Activated T-helper 17 cell treated with anti-CD3 and anti-CD28 coated beads, Interleukin-2, amount 50 U/mL, for 72 hours (primary cell): Measurements from ENCODE around the gene PPP4R2. TPM values are rescaled to one million over a fixed set of nuclear protein-coding genes. Genes with fewer than 3 reads are reported as not detected.

Experiments used
- ATAC-seq: fragments of 150-1000 bp; cut with Tn5 transposase; replicated peaks from 2 replicates; pipeline ENCODE4 v1.10.0; 2021; ENCODE audit warnings: mild to moderate bottlenecking, moderate library complexity
- H3K27ac Mint-ChIP-seq: one replicate; pipeline ENCODE4 v1.8.0; 2022; ENCODE audit warnings: mixed read lengths
- H3K27me3 Mint-ChIP-seq: one replicate; pipeline ENCODE4 v1.8.0; 2022; ENCODE audit warnings: mixed read lengths
- H3K36me3 Mint-ChIP-seq: one replicate; pipeline ENCODE4 v1.8.0; 2022; ENCODE audit warnings: low read depth, mild to moderate bottlenecking, mixed read lengths
- H3K4me1 Mint-ChIP-seq: one replicate; pipeline ENCODE4 v1.8.0; 2022; ENCODE audit warnings: mixed read lengths
- H3K4me3 Mint-ChIP-seq: one replicate; pipeline ENCODE4 v1.8.0; 2022; ENCODE audit warnings: mild to moderate bottlenecking, mixed read lengths
- H3K9me3 Mint-ChIP-seq: one replicate; pipeline ENCODE4 v1.8.0; 2022; ENCODE audit warnings: mixed read lengths
- total RNA-seq, 2 donors: library from RNA; stranded (reverse); gene quantifications; one replicate each; pipeline ENCODE4 v1.2.3, GENCODE V29; 2022

PPP4R2 gene
- total RNA-seq, 2 donors from 2014 or later = 87.8 to 95.0 TPM

DNA sequence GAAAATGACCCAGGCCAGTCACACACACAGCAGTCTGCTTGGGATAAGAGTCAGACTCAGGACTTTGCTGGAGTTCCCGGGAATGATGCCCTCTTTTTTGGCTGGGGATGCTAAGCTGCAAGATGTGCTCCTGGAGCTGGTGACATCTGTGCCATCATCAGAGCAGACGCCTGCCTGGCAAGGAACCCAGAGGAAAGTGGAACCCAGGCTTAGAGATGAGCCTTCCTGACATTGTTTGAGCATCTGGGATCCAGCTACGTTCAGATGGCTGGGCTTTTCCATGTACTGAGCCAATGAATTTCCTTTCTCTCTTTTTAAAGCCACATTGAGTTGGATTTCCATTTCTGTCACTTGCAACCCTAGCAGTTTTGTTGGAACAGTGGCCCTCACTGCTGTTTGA, 118.1 kb downstream of the PPP4R2 start:
- Mint-ChIP-seq H3K9me3 (no peaks in the 10 kb centered on the region), H3K27me3 (peaks cover 15% of the 10 kb centered on the region), H3K27ac (no peak overlapping the region), H3K4me1 (no peaks in the 10 kb centered on the region), H3K4me3 (no peak overlapping the region), H3K36me3 (no peaks in the 10 kb centered on the region)
- ATAC-seq = no peak

GRCh38 chr3:73115806-73116205, 119.2 kb downstream of the PPP4R2 start:
- peaks cover 8% of the 10 kb centered on the region for H3K27me3 Mint-ChIP-seq
- no peaks in the 10 kb centered on the region for H3K9me3 Mint-ChIP-seq
- no peak overlapping the region for H3K27ac Mint-ChIP-seq
- H3K36me3 Mint-ChIP-seq = no peaks in the 10 kb centered on the region
- H3K4me3 Mint-ChIP-seq = no peak overlapping the region
- no peaks in the 10 kb centered on the region for H3K4me1 Mint-ChIP-seq
- ATAC-seq = no peak

Other genes with a start within 250 kb of the PPP4R2 start
- 10 to 100 TPM; 23.2 to 38.1 TPM for gene SHQ1, start 148.4 kb upstream of the PPP4R2 start, total RNA-seq
- gene GXYLT2, start 108.8 kb upstream of the PPP4R2 start, total RNA-seq = not detected
- 1 to 10 TPM; 8.2 to 9.8 TPM for gene EBLN2, start 64.8 kb downstream of the PPP4R2 start, total RNA-seq